ENCODE measurements around the gene REN.

The REN gene

DNA sequence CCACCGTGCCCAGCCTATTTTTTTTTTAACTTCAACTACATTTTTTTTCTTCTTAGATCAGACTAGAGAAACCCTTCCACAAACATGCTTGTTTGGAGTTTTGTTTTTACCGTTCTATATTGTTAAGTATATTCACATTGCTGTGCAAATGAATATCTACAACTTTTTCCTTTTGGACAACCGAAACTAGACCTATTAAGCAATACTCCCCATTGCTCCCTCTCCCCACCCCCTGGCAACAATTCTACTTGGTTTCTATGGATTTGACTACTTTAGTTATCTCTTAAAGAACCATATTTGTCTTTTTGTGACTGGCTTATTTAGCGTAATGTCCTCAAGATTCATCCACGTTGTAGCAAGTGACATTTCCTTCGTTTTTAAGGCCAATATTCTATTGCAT lies 33.4 kb downstream of the REN start:
- TF ChIP-seq CTCF (conservative IDR thresholded peaks at IDR 0.05; ENCODE audit: low read depth), result no peak
- CTCF ChIA-PET, result interaction anchor here (1.7 kb wide), 1 partner anchor 30 kb away, joined by 5 read pairs; no protein-coding TSS in a partner anchor

DNA sequence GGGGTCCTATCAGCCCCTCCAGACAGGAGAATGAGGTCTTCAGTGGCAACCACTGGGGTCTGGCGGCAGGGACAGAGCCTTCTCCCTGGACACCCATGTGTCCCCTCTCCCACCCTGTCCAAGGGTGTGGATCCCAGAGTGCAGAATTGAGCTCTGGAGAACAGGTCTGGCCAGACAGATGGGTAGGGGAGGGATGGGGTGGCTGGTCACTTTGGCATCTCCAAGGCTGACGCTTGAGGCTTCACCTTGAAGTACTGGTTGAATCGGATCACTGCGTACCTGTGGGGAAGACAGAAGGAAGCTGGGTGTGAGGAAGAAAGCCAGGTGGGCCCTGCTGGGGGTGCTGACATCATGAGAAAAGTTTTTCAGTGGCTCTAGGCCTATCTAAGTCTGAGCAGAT lies 34.2 kb downstream of the REN start:
- ChIA-PET POLR2A (ENCODE audit: low non-redundant PET) (no interaction called here), CTCF (interaction anchor here (0.7 to 5.5 kb wide), 4 partner anchors 30 to 266 kb away, joined by 3 to 163 read pairs (median 4); no protein-coding TSS in a partner anchor)
- H3K27ac ChIP-seq, result peak overlapping the region; percentile 89
- no peak for TF ChIP-seq CTCF (conservative IDR thresholded peaks at IDR 0.05; ENCODE audit: low read depth)
- DNase-seq (ENCODE audit: low spot score), result no peak

More for the DNA sequence above, 33.4 kb downstream of the REN start:
- DNase-seq (ENCODE audit: low spot score), result no peak
- POLR2A ChIA-PET (ENCODE audit: low non-redundant PET), result no interaction called here
- no peak overlapping the region for H3K27ac ChIP-seq

GRCh38 chr1:204130981-204131892 lies 34.9 kb downstream of the REN start:
- DNase-seq (ENCODE audit: low spot score), result peak; percentile 96
- ChIA-PET POLR2A (ENCODE audit: low non-redundant PET) (no interaction called here), CTCF (interaction anchor here (0.6 to 5.5 kb wide), 13 partner anchors 16 to 270 kb away, joined by 3 to 163 read pairs (median 5); partner anchors contain the start of gene SOX13)
- H3K27ac ChIP-seq, result peak overlapping the region; percentile 89
- no peak for TF ChIP-seq CTCF (conservative IDR thresholded peaks at IDR 0.05; ENCODE audit: low read depth)

DNA sequence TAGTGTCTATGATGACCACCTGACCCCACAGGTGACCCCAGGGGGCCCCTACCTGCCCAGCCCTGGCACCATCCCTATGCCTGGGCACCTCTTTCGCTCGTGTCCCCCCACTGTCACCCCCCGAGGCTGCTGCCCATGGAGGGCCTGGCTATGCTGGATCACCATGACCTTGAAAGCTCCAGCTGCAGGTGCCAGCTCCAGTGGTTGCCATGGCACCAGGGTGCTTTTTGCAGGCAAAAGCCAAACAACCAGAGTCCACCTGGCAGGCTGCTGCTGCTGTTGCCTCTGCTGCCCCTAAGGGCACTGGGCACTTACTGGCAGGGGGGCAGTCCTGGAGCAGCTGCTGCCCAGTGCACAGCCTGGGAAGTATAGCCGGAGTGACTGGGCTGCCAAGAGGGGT lies 36.0 kb downstream of the REN start:
- POLR2A ChIA-PET (ENCODE audit: low non-redundant PET), result no interaction called here
- no peak for TF ChIP-seq CTCF (conservative IDR thresholded peaks at IDR 0.05; ENCODE audit: low read depth)
- DNase-seq (ENCODE audit: low spot score), result no peak
- peak overlapping the region; percentile 89 for H3K27ac ChIP-seq
- CTCF ChIA-PET, result interaction anchor here (1.0 to 5.5 kb wide), 11 partner anchors 9 to 269 kb away, joined by 3 to 163 read pairs (median 6); partner anchors contain the start of gene SOX13

- H3K27ac ChIP-seq, result peak overlapping the region; percentile 89
- peak; percentile 71 for DNase-seq (ENCODE audit: low spot score)
- POLR2A ChIA-PET (ENCODE audit: low non-redundant PET), result interaction anchor here (0.6 kb wide), 1 partner anchor 209 kb away, joined by 6 read pairs; no protein-coding TSS in a partner anchor
- CTCF ChIA-PET, result interaction anchor here (0.5 to 5.5 kb wide), 42 partner anchors 9 to 1044 kb away, joined by 3 to 163 read pairs (median 4); partner anchors contain the start of genes SNRPE and SOX13
- peak; percentile 75 for TF ChIP-seq CTCF (conservative IDR thresholded peaks at IDR 0.05; ENCODE audit: low read depth)
These were observed 36.9 kb downstream of the REN start for GRCh38 chr1:204128964-204129896.

All from RWPE1 (cell line).